Mesendoderm (in vitro differentiated cells): ENCODE data around the gene KHNYN.
"Not testable (repeated sequence)": the region's sequence is repeated elsewhere in the genome, so short reads cannot be mapped to it uniquely, and the experiment has no call there.

Source experiments
- DNase-seq: peaks from one replicate; pipeline ENCODE4 v3.0.0; 2013
- H2AK5ac ChIP-seq: 2 replicates; pipeline ENCODE4 v1.6.1; 2013; ENCODE audit warnings: low read length, inconsistent platforms
- H2BK120ac ChIP-seq: 2 replicates; pipeline ENCODE4 v1.6.1; 2013; ENCODE audit warnings: low read depth, mild to moderate bottlenecking, low read length, moderate library complexity, mixed read lengths
- H2BK15ac ChIP-seq: replicated peaks from 2 replicates; pipeline ENCODE4 v1.6.1; 2013; ENCODE audit warnings: low read depth, mild to moderate bottlenecking, moderate library complexity
- H2BK5ac ChIP-seq: 2 replicates; pipeline ENCODE4 v1.6.1; 2013; ENCODE audit warnings: low read length, inconsistent platforms
- H3K18ac ChIP-seq: 2 replicates; pipeline ENCODE4 v1.6.1; 2013; ENCODE audit warnings: mild to moderate bottlenecking, low read length, mixed read lengths
- H3K23ac ChIP-seq: one replicate; pipeline ENCODE4 v1.6.1; 2013; ENCODE audit warnings: low read length
- H3K27ac ChIP-seq: 2 replicates; pipeline ENCODE4 v1.5.1; 2013; ENCODE audit warnings: low read depth, mild to moderate bottlenecking, inconsistent platforms, low read length, moderate library complexity
- H3K27me3 ChIP-seq: 2 replicates; pipeline ENCODE4 v1.6.1; 2013; ENCODE audit warnings: low read length, control low read depth, mild to moderate bottlenecking, inconsistent platforms; ENCODE audit not compliant: insufficient read depth, poor library complexity
- H3K36me3 ChIP-seq: 2 replicates; pipeline ENCODE4 v1.6.1; 2013; ENCODE audit warnings: low read length, inconsistent platforms; ENCODE audit not compliant: control insufficient read depth, insufficient read depth
- H3K4ac ChIP-seq: one replicate; pipeline ENCODE4 v1.6.1; 2013; ENCODE audit warnings: low read depth, mild to moderate bottlenecking, low read length, moderate library complexity
- H3K4me1 ChIP-seq: 2 replicates; pipeline ENCODE4 v1.6.1; 2013; ENCODE audit warnings: low read depth, low read length, inconsistent platforms; ENCODE audit not compliant: control insufficient read depth
- H3K4me2 ChIP-seq: 2 replicates; pipeline ENCODE4 v1.6.1; 2013; ENCODE audit warnings: low read length
- H3K4me3 ChIP-seq: 2 replicates; pipeline ENCODE4 v1.5.1; 2013; ENCODE audit warnings: mild to moderate bottlenecking, low read length
- H3K56ac ChIP-seq: one replicate; pipeline ENCODE4 v1.6.1; 2013; ENCODE audit warnings: low read length
- H3K79me1 ChIP-seq: 2 replicates; pipeline ENCODE4 v1.6.1; 2013; ENCODE audit warnings: low read length, inconsistent platforms
- H3K79me2 ChIP-seq: 2 replicates; pipeline ENCODE4 v1.6.1; 2013; ENCODE audit warnings: mild to moderate bottlenecking, low read length; ENCODE audit not compliant: control insufficient read depth, insufficient read depth
- H3K9ac ChIP-seq: 2 replicates; pipeline ENCODE4 v1.6.1; 2013; ENCODE audit warnings: low read length, inconsistent platforms
- H4K5ac ChIP-seq: one replicate; pipeline ENCODE4 v1.6.1; 2013; ENCODE audit warnings: low read length
- H4K8ac ChIP-seq: one replicate; pipeline ENCODE4 v1.6.1; 2013; ENCODE audit warnings: low read depth, mild to moderate bottlenecking, control low read depth, low read length, moderate library complexity
- WGBS: extraction: QIAGEN DNeasy Blood & Tissue Kit; methylation state at CpG from one replicate; pipeline ENCODE4 v1.1.7; 2013; ENCODE audit warnings: low lambda C conversion rate, missing lambda C conversion rate; ENCODE audit not compliant: insufficient coverage; ENCODE audit errors: extremely low coverage; 5-methylcytosine and 5-hydroxymethylcytosine counted together

The KHNYN gene

DNA sequence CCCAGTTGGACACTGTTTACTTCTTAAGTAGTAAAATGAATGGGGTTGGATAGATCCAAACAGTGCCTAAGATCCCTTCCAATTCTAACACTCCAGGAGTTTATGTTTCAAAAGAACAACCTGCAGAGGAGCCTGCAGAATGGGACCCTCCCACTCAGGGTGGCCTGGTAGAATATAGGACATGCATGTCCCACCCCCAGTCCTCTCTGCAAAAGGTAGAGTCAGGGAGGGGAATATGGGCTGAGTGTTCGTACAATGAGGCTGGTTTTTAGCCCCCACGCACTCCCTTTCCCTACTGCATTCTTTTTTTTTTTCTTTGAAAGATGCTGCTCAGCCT is 42.8 kb upstream of the KHNYN start:
- no peaks in the 10 kb centered on the region for H3K4me1 ChIP-seq
- no peak overlapping the region for H3K27ac ChIP-seq
- no peak overlapping the region for H3K9ac ChIP-seq
- DNase-seq, result no peak
- H2BK120ac ChIP-seq, result no peak overlapping the region
- no peak overlapping the region for H3K23ac ChIP-seq
- no CpG with 5 or more reads among the region's 2 CpGs for WGBS
- H2BK5ac ChIP-seq, result no peak overlapping the region
- H3K36me3 ChIP-seq, result no peaks in the 10 kb centered on the region
- no peaks in the 10 kb centered on the region for H3K79me2 ChIP-seq
- no peak overlapping the region for H3K56ac ChIP-seq
- H3K18ac ChIP-seq, result no peak overlapping the region
- H3K4me2 ChIP-seq, result no peak overlapping the region
- no peak overlapping the region for H3K4ac ChIP-seq
- H3K79me1 ChIP-seq, result no peaks in the 10 kb centered on the region
- H3K27me3 ChIP-seq, result no peaks in the 10 kb centered on the region
- no peak overlapping the region for H3K4me3 ChIP-seq
- H2AK5ac ChIP-seq, result no peak overlapping the region
- no peak overlapping the region for H2BK15ac ChIP-seq
- no peak overlapping the region for H4K8ac ChIP-seq
- H4K5ac ChIP-seq, result no peak overlapping the region

GRCh38 chr14:24387579-24387978 is 42.2 kb upstream of the KHNYN start:
- H2AK5ac ChIP-seq, H3K36me3 ChIP-seq, H4K5ac ChIP-seq, H3K4me2 ChIP-seq, H3K56ac ChIP-seq, H3K79me2 ChIP-seq, H4K8ac ChIP-seq, H3K27me3 ChIP-seq, H2BK5ac ChIP-seq, H3K4me1 ChIP-seq, H3K9ac ChIP-seq, H3K4me3 ChIP-seq, H3K4ac ChIP-seq, H3K23ac ChIP-seq, DNase-seq, H3K18ac ChIP-seq, H2BK120ac ChIP-seq, H3K79me1 ChIP-seq, H2BK15ac ChIP-seq, H3K27ac ChIP-seq: not testable (repeated sequence)
- no CpG with 5 or more reads among the region's 5 CpGs for WGBS

DNA sequence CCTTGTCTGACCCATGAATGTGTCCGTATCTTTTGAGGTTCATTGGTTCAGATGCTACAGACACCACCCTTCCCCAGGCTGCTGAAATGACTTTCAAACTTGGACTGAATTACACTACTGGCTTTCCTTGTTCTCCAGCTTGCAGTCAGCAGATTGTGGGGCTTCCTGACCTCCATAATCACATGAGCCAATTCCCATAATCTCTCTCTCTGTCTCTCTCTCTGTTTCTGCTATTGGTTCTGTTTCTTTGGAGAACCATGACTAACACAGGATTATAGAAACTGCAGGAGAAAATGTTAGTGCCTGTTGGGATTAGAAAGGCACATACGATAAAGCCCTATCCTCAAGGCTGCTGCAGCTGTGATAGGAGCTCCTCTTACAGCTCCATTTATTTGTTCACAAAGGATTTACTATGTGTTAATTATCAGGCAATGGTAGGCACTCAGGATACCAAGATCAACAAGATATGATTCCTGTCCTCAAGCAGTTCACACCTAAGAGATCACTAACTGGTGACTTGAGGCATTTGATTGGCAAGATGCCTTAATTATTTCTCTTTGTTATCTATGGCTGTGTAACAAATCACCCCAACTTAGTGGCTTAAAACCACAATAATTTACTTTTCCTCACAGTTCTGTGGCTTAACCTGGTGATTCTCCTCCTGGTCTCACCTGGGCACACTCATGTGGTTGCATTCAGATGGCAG is 41.1 kb upstream of the KHNYN start:
- Histone ChIP-seq H4K5ac (no peak overlapping the region), H3K4me2 (no peak overlapping the region), H3K18ac (no peak overlapping the region), H4K8ac (no peak overlapping the region), H3K9ac (no peak overlapping the region), H2BK120ac (no peak overlapping the region), H2BK5ac (no peak overlapping the region), H3K23ac (no peak overlapping the region), H3K79me2 (no peaks in the 10 kb centered on the region), H3K79me1 (no peaks in the 10 kb centered on the region), H3K27ac (no peak overlapping the region), H3K4me1 (no peaks in the 10 kb centered on the region), H3K36me3 (no peaks in the 10 kb centered on the region), H2AK5ac (no peak overlapping the region), H3K4ac (no peak overlapping the region), H2BK15ac (no peak overlapping the region), H3K4me3 (no peak overlapping the region), H3K56ac (no peak overlapping the region), H3K27me3 (no peaks in the 10 kb centered on the region)
- DNase-seq, result peak; percentile 77
- WGBS, result no CpG with 5 or more reads among the region's 2 CpGs

DNA sequence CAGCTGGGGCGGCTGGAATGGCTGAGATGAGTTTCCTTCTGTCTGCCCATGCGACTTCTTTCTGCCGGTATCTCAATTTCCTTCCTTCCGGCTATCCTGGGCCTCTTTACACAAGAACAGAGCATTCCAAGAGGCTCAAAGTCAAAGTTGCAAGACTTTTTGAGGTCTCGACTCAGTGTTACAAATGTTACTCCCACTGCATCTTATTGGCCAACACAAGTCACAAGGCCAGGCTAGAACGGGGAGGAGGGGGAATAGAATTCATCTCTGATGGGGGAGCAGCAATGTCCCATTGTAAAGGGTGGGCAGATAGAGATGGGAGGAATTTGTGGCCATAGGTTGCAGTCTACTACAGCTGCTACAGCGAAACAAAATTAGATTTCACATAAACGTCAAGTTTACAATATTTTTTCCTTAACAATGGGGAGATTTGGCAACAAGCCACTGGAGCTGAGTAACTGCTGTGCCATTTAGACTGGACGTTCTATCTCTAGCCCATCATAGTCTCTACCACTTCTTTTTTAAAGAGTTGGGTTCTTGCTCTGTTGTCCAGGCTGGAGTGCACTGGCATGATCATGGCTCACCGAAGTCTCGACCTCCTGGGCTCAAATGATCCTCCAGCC is 40.4 kb upstream of the KHNYN start:
- Histone ChIP-seq H3K4me1 (no peaks in the 10 kb centered on the region), H3K36me3 (no peaks in the 10 kb centered on the region), H3K23ac (no peak overlapping the region), H4K5ac (no peak overlapping the region), H2BK15ac (no peak overlapping the region), H3K27ac (no peak overlapping the region), H3K4ac (no peak overlapping the region), H3K4me3 (no peak overlapping the region), H2BK120ac (no peak overlapping the region), H3K79me2 (no peaks in the 10 kb centered on the region), H3K27me3 (no peaks in the 10 kb centered on the region), H4K8ac (no peak overlapping the region), H3K4me2 (no peak overlapping the region), H2BK5ac (no peak overlapping the region), H3K9ac (no peak overlapping the region), H3K18ac (no peak overlapping the region), H3K56ac (no peak overlapping the region), H2AK5ac (no peak overlapping the region), H3K79me1 (no peaks in the 10 kb centered on the region)
- DNase-seq, result peak; percentile 37
- WGBS, result no CpG with 5 or more reads among the region's 11 CpGs

- Histone ChIP-seq H4K5ac (no peak overlapping the region), H3K4me3 (no peak overlapping the region), H2AK5ac (no peak overlapping the region), H3K27me3 (no peaks in the 10 kb centered on the region), H3K79me1 (no peaks in the 10 kb centered on the region), H3K36me3 (no peaks in the 10 kb centered on the region), H4K8ac (no peak overlapping the region), H2BK120ac (no peak overlapping the region), H3K4ac (no peak overlapping the region), H3K4me2 (no peak overlapping the region), H3K23ac (no peak overlapping the region), H3K4me1 (no peaks in the 10 kb centered on the region), H3K79me2 (no peaks in the 10 kb centered on the region), H3K9ac (no peak overlapping the region), H3K27ac (no peak overlapping the region), H2BK5ac (no peak overlapping the region), H3K56ac (no peak overlapping the region), H3K18ac (no peak overlapping the region), H2BK15ac (no peak overlapping the region)
- no CpG with 5 or more reads among the region's 6 CpGs for WGBS
- DNase-seq, result no peak
Measured at GRCh38 chr14:24390701-24391468, 38.9 kb upstream of the KHNYN start.
